ENCODE measurements around the gene CAMK2N2. TPM values are rescaled to one million over a fixed set of nuclear protein-coding genes. Genes with fewer than 3 reads are reported as not detected.
A peak's percentile ranks its signal among the peaks of the same experiment; 100 is the strongest.

The CAMK2N2 gene
- total and polyA plus RNA-seq, 9 of the 15 experiments (the other 6 are each of a cell fraction or from before 2014, with no cell fraction given): 0.08 to 0.22 (median 0.11) TPM; not detected in 5

- TF ChIP-seq E2F4 (CRISPR knock-in tag; IDR thresholded peaks at IDR 0.05; ENCODE audit: low read depth) (no peak), MEIS2 (IDR thresholded peaks at IDR 0.05; ENCODE audit: partially characterized antibody) (peak; percentile 32), CHD2 (IDR thresholded peaks at IDR 0.05; ENCODE audit: low read depth, low read length) (peak; percentile 95), CCAR2 (IDR thresholded peaks at IDR 0.05; ENCODE audit: low read depth, low read length) (no peak), ZC3H4 (CRISPR knock-in tag; IDR thresholded peaks at IDR 0.05; ENCODE audit: borderline replicate concordance) (no peak), TEAD1 (CRISPR knock-in tag; IDR thresholded peaks at IDR 0.05) (no peak), ZC3H8 (IDR thresholded peaks at IDR 0.05) (no peak), ILK (tag; IDR thresholded peaks at IDR 0.05; ENCODE audit: borderline replicate concordance, low read depth) (no peak), SNAPC5 (CRISPR knock-in tag; IDR thresholded peaks at IDR 0.05) (no peak), U2AF2 (optimal IDR thresholded peaks at IDR 0.05; ENCODE audit: low read depth, low read length) (no peak), POLR2AphosphoS5 (IDR thresholded peaks at IDR 0.05; ENCODE audit: control insufficient read depth, insufficient read depth, low read depth, low read length) (peak; percentile 78), KLF13 (tag; IDR thresholded peaks at IDR 0.05; ENCODE audit: borderline replicate concordance, low read depth) (no peak), CTCF (IDR thresholded peaks at IDR 0.05 in 2 of 3, conservative IDR thresholded peaks at IDR 0.05 in 1 of 3; ENCODE audit: insufficient read depth in 2 of 3, low read depth in 1 of 3, low read length in 3 of 3) (no peak), NELFE (IDR thresholded peaks at IDR 0.05; ENCODE audit: insufficient read depth, insufficient read length) (no peak), ZBTB33 (CRISPR knock-in tag; IDR thresholded peaks at IDR 0.05) (no peak), IRF2 (CRISPR knock-in tag; IDR thresholded peaks at IDR 0.05) (no peak), HMG20A (CRISPR knock-in tag; conservative IDR thresholded peaks at IDR 0.05) (no peak), POLR3A (IDR thresholded peaks at IDR 0.05; ENCODE audit: borderline replicate concordance, extremely low read depth, insufficient read depth, insufficient read length) (no peak), ARNT (IDR thresholded peaks at IDR 0.05) (0 out of 4 replicates have a peak, but pooled peaks of 1 of the 2 experiments have one; percentile 58), TAF15 (IDR thresholded peaks at IDR 0.05; ENCODE audit: low read depth, low read length) (no peak), SETDB1 (IDR thresholded peaks at IDR 0.05; ENCODE audit: low read length) (no peak), PHF20 (IDR thresholded peaks at IDR 0.05; ENCODE audit: partially characterized antibody) (peak; percentile 74)
Observed at GRCh38 chr3:184298759-184299487, 37.6 kb upstream of the CAMK2N2 start, which contains the start of gene PSMD2 (continued).

All from K562 (cell line).